Liver (tissue), 9 donors: ENCODE data around the gene SDF2. TPM values are rescaled to one million over a fixed set of nuclear protein-coding genes. Genes with fewer than 3 reads are reported as not detected.

Experiments
- DNase-seq: peaks from one replicate; pipeline ENCODE4 v3.0.0-alpha.2; 2017; ENCODE audit warnings: low spot score
- H3K27ac ChIP-seq, 2 donors: one replicate each; pipeline ENCODE4 v1.7.0; 2013; ENCODE audit warnings: inconsistent platforms in 2 of 2, low read length in 2 of 2, control low read depth in 1 of 2, low read depth in 1 of 2, mild to moderate bottlenecking in 1 of 2
- H3K27me3 ChIP-seq, 4 donors: one replicate each; pipeline versions ENCODE4 v1.6.1 to v1.7.0; 2013; ENCODE audit warnings: low read length in 3 of 4, inconsistent platforms in 1 of 4, mild to moderate bottlenecking in 1 of 4, moderate library complexity in 1 of 4; ENCODE audit not compliant: control insufficient read depth in 4 of 4, insufficient read depth in 4 of 4
- H3K36me3 ChIP-seq, 4 donors: one replicate each; pipeline versions ENCODE4 v1.6.1 to v1.7.0; 2013; ENCODE audit warnings: low read length in 3 of 4, mild to moderate bottlenecking in 3 of 4, low read depth in 1 of 4, moderate library complexity in 1 of 4; ENCODE audit not compliant: control insufficient read depth in 4 of 4, insufficient read depth in 3 of 4
- H3K4me1 ChIP-seq, 4 donors: one replicate each; pipeline versions ENCODE4 v1.6.1 to v1.7.0; 2013; ENCODE audit warnings: low read length in 3 of 4, mild to moderate bottlenecking in 3 of 4, moderate library complexity in 1 of 4; ENCODE audit not compliant: control insufficient read depth in 4 of 4, insufficient read depth in 4 of 4
- H3K4me3 ChIP-seq, 3 donors: one replicate each; pipeline versions ENCODE4 v1.6.1 to v1.7.0; 2013; ENCODE audit warnings: low read length in 3 of 3, control low read depth in 1 of 3, low read depth in 1 of 3, mild to moderate bottlenecking in 1 of 3
- H3K9ac ChIP-seq, 2 donors: one replicate each; pipeline ENCODE4 v1.7.0; 2013; ENCODE audit warnings: low read length in 2 of 2, mild to moderate bottlenecking in 2 of 2, moderate library complexity in 2 of 2, control low read depth in 1 of 2, low read depth in 1 of 2
- H3K9me3 ChIP-seq, 4 donors: one replicate each; pipeline versions ENCODE4 v1.6.1 to v1.7.0; 2013; ENCODE audit warnings: low read length in 3 of 4; ENCODE audit not compliant: control insufficient read depth in 4 of 4
- ATF3 ChIP-seq: IDR thresholded peaks from 2 replicates; pipeline ENCODE4 v1.6.1; 2016; ENCODE audit warnings: antibody characterized with exemption
- CTCF ChIP-seq: fragments of 150-350 bp; IDR thresholded peaks from 2 replicates; pipeline ENCODE4 v1.5.1; 2017; ENCODE audit warnings: improper control_type of control experiment, low read depth, low read length; ENCODE audit not compliant: missing input control
- EGR1 ChIP-seq, 2 donors: IDR thresholded peaks; 2 replicates each; pipeline ENCODE4 v1.6.1; 2016 to 2018; ENCODE audit warnings: antibody characterized with exemption in 2 of 2, low read depth in 2 of 2
- FOXA1 ChIP-seq: IDR thresholded peaks from 2 replicates; pipeline ENCODE4 v1.6.1; 2016; ENCODE audit warnings: antibody characterized with exemption
- FOXA2 ChIP-seq: IDR thresholded peaks from 2 replicates; pipeline ENCODE4 v1.6.1; 2016; ENCODE audit warnings: antibody characterized with exemption
- GABPA ChIP-seq, 2 donors: IDR thresholded peaks in 1 of 2; conservative IDR thresholded peaks in 1 of 2; 2 replicates each; pipeline ENCODE4 v1.6.1; 2016; ENCODE audit warnings: antibody characterized with exemption in 2 of 2, mild to moderate bottlenecking in 1 of 2, moderate library complexity in 1 of 2
- HNF4A ChIP-seq, 2 donors: conservative IDR thresholded peaks; 2 replicates each; pipeline ENCODE4 v1.6.1; 2016; ENCODE audit warnings: antibody characterized with exemption in 2 of 2, mild to moderate bottlenecking in 2 of 2
- HNF4G ChIP-seq: IDR thresholded peaks from 2 replicates; pipeline ENCODE4 v1.6.1; 2016; ENCODE audit warnings: antibody characterized with exemption
- JUND ChIP-seq, 2 donors: IDR thresholded peaks; 2 replicates each; pipeline ENCODE4 v1.6.1; 2016; ENCODE audit warnings: antibody characterized with exemption in 2 of 2
- NR2F2 ChIP-seq: IDR thresholded peaks from 2 replicates; pipeline ENCODE4 v1.6.1; 2016; ENCODE audit warnings: antibody characterized with exemption
- RAD21 ChIP-seq, 2 donors: IDR thresholded peaks; 2 replicates each; pipeline ENCODE4 v1.6.1; 2016; ENCODE audit warnings: antibody characterized with exemption in 2 of 2, mild to moderate bottlenecking in 2 of 2
- RXRA ChIP-seq, 2 donors: IDR thresholded peaks; 2 replicates each; pipeline ENCODE4 v1.6.1; 2017 to 2018; ENCODE audit warnings: antibody characterized with exemption in 2 of 2, mild to moderate bottlenecking in 1 of 2
- SP1 ChIP-seq: IDR thresholded peaks from 2 replicates; pipeline ENCODE4 v1.6.1; 2018; ENCODE audit warnings: antibody characterized with exemption, mild to moderate bottlenecking
- TAF1 ChIP-seq: conservative IDR thresholded peaks from 2 replicates; pipeline ENCODE4 v1.6.1; 2016; ENCODE audit warnings: antibody characterized with exemption, mild to moderate bottlenecking
- YY1 ChIP-seq: IDR thresholded peaks from 2 replicates; pipeline ENCODE4 v1.6.1; 2016; ENCODE audit warnings: antibody characterized with exemption, mild to moderate bottlenecking
- ZBTB33 ChIP-seq: IDR thresholded peaks from 2 replicates; pipeline ENCODE4 v1.6.1; 2016; ENCODE audit warnings: antibody characterized with exemption
- WGBS: extraction: QIAGEN DNeasy Blood & Tissue Kit; methylation state at CpG from one replicate; pipeline ENCODE4 v1.1.7; 2013; 5-methylcytosine and 5-hydroxymethylcytosine counted together
- polyA plus RNA-seq, 2 donors: library from polyadenylated mRNA; stranded (reverse) in 1 of 2; unstranded in 1 of 2; fragments of 200-250 nt in 1 of 2; fragments of >200 nt in 1 of 2; fragmentation: Nextera tagmentation in 1 of 2; extraction: Ambion mirVana in 1 of 2; gene quantifications; one replicate each; pipeline versions ENCODE4 v1.2.1 to v1.2.3, GENCODE V29; 2013 to 2015
- total RNA-seq, 2 donors: library from RNA; depleted of rRNA; stranded (reverse); fragments of >200 nt; gene quantifications; one replicate each; pipeline ENCODE4 v1.2.3, GENCODE V29; 2014
- TF ChIP-seq, protein P1 (sequence below): IDR thresholded peaks from 2 replicates; pipeline ENCODE4 v1.6.1; 2016; ENCODE audit warnings: antibody characterized with exemption, mild to moderate bottlenecking
- TF ChIP-seq, protein P2 (sequence below): IDR thresholded peaks from 2 replicates; pipeline ENCODE4 v1.6.1; 2016; ENCODE audit warnings: antibody characterized with exemption
- donor health status: healthy.
- donor health status: healthy.
- donor health status: healthy.
- donor health status: healthy.
- donor health status: healthy.

SDF2 gene
- total and polyA plus RNA-seq, 4 donors = 24.1 to 38.9 (median 28.0) TPM

DNA sequence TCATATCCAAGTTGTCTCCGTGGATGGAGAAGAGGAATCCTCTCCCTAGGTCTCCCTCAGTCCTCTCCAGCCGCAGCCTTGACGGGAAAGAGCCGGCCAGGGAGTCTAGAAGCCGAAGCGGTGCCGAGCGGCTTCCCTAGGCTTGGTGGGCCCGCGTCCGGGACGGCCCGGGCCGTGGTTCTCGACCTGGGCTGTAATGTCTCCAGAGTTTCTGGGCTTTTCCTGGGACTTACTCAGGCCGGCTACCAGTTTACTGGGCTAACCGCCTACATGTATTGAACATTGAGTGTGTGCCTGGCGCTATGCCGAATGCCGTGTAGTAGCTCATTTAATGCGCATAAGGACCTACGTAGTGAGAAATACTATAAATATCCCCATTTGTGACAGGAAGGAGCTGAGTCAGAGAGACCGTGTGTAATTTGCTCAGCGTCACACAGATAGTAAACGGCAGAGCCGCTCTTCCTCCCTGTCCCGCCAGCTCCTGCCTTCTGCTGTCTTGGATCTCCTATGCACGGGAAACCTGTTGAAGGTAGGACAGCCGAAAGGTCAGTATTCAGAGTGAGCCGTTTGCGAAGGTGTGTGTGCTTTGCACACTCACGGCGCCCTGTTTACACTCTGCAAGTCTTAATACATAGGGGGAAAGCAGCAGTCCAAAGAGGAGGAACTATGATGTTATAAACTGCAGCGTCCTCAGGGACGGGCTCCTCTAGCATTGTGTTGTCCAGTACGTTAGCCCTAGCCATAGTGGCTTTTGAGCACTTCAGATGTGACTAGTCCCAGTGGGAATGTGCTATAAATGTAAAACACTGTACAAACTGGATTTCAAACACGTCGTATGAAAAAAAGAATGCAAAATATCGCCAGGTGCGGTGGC lies 62.2 kb downstream of the SDF2 start:
- TF ChIP-seq YY1 (peak; percentile 27), GABPA (IDR thresholded peaks at IDR 0.05 in 1 of 2, conservative IDR thresholded peaks at IDR 0.05 in 1 of 2) (peak in 1 of 2 donors; percentile 1), RAD21 (IDR thresholded peaks at IDR 0.05) (peak in 1 of 2 donors; percentile 4), SP1 (no peak), TAF1 (peak; percentile 57)
- TF ChIP-seq, protein P1, sequence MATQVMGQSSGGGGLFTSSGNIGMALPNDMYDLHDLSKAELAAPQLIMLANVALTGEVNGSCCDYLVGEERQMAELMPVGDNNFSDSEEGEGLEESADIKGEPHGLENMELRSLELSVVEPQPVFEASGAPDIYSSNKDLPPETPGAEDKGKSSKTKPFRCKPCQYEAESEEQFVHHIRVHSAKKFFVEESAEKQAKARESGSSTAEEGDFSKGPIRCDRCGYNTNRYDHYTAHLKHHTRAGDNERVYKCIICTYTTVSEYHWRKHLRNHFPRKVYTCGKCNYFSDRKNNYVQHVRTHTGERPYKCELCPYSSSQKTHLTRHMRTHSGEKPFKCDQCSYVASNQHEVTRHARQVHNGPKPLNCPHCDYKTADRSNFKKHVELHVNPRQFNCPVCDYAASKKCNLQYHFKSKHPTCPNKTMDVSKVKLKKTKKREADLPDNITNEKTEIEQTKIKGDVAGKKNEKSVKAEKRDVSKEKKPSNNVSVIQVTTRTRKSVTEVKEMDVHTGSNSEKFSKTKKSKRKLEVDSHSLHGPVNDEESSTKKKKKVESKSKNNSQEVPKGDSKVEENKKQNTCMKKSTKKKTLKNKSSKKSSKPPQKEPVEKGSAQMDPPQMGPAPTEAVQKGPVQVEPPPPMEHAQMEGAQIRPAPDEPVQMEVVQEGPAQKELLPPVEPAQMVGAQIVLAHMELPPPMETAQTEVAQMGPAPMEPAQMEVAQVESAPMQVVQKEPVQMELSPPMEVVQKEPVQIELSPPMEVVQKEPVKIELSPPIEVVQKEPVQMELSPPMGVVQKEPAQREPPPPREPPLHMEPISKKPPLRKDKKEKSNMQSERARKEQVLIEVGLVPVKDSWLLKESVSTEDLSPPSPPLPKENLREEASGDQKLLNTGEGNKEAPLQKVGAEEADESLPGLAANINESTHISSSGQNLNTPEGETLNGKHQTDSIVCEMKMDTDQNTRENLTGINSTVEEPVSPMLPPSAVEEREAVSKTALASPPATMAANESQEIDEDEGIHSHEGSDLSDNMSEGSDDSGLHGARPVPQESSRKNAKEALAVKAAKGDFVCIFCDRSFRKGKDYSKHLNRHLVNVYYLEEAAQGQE = no peak
- H3K27ac ChIP-seq = peak overlapping the region; percentile 94 to 97

DNA sequence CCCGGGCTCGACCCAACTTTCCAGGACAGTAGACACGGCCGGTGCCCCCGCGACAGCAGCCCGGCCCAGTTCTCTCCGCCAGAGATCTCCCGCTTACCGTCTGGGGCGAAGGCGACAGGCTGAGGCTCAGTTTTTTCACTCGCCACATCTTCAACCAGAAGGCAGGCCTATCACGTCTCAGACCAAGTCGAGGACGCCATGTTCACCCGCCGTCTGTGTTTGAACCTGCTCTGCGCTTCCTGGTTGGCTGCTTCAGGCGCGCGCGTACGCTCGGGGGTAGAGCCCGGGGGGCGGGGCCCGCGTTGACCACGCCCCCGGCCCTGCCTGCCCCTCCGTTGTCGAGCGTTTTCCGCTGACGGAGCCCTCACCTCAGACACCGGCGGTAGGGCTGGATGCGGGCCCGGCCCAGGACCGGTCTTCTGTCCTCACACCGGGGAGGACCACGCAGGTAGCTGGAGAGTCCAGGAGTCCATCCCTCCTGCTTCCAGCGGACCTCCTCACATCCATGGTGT lies 62.9 kb downstream of the SDF2 start, which contains the start of gene SPAG5:
Gene SPAG5 (minus strand): TSS at position 227 of the 512 bp plus-strand sequence. CDS start 79 bp downstream, at position 148.
- WGBS = under 1% methylated on average over 44 of the region's 44 CpGs
- Histone ChIP-seq H3K9ac (peak within 1 kb of the TSS; percentile 83 to 88), H3K27ac (peak within 1 kb of the TSS; percentile 94 to 97), H3K36me3 (no peaks in the 10 kb centered on the region), H3K4me1 (peaks cover 6 to 25% (median 17%) of the 10 kb centered on the region in 4 donors), H3K4me3 (peak within 1 kb of the TSS; percentile 61 to 85 (median 76)), H3K9me3 (no peaks in the 10 kb centered on the region), H3K27me3 (no peaks in the 10 kb centered on the region)
- TF ChIP-seq JUND (IDR thresholded peaks at IDR 0.05) (no peak), NR2F2 (no peak), ATF3 (no peak), TAF1 (peak; percentile 81), EGR1 (IDR thresholded peaks at IDR 0.05; ENCODE audit: low read depth in 2 of 2) (no peak), FOXA2 (no peak), ZBTB33 (no peak), RXRA (IDR thresholded peaks at IDR 0.05) (no peak), YY1 (peak; percentile 88), HNF4A (conservative IDR thresholded peaks at IDR 0.05) (peak; percentile 30 to 32), HNF4G (no peak), SP1 (peak; percentile 72), CTCF (no peak), FOXA1 (no peak), RAD21 (IDR thresholded peaks at IDR 0.05) (no peak), GABPA (IDR thresholded peaks at IDR 0.05 in 1 of 2, conservative IDR thresholded peaks at IDR 0.05 in 1 of 2) (peak in 1 of 2 donors; percentile 47)
- TF ChIP-seq, protein P2, sequence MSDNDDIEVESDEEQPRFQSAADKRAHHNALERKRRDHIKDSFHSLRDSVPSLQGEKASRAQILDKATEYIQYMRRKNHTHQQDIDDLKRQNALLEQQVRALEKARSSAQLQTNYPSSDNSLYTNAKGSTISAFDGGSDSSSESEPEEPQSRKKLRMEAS = no peak
- TF ChIP-seq, protein P1 = peak; percentile 86
- peak; percentile 95 for DNase-seq

More for the DNA sequence above, 62.2 kb downstream of the SDF2 start:
- no peaks in the 10 kb centered on the region for H3K9me3 ChIP-seq
- WGBS = 10% methylated on average over 40 of the region's 40 CpGs
- H3K36me3 ChIP-seq = no peaks in the 10 kb centered on the region
- no peaks in the 10 kb centered on the region for H3K27me3 ChIP-seq
- H3K9ac ChIP-seq = peak overlapping the region; percentile 83 to 88
- peaks cover 6 to 25% (median 17%) of the 10 kb centered on the region in 4 donors for H3K4me1 ChIP-seq
- peak; percentile 64 for DNase-seq
- H3K4me3 ChIP-seq = peak overlapping the region; percentile 61 to 85 (median 76)
